ENCODE measurements around the gene P2RX6.

DNA sequence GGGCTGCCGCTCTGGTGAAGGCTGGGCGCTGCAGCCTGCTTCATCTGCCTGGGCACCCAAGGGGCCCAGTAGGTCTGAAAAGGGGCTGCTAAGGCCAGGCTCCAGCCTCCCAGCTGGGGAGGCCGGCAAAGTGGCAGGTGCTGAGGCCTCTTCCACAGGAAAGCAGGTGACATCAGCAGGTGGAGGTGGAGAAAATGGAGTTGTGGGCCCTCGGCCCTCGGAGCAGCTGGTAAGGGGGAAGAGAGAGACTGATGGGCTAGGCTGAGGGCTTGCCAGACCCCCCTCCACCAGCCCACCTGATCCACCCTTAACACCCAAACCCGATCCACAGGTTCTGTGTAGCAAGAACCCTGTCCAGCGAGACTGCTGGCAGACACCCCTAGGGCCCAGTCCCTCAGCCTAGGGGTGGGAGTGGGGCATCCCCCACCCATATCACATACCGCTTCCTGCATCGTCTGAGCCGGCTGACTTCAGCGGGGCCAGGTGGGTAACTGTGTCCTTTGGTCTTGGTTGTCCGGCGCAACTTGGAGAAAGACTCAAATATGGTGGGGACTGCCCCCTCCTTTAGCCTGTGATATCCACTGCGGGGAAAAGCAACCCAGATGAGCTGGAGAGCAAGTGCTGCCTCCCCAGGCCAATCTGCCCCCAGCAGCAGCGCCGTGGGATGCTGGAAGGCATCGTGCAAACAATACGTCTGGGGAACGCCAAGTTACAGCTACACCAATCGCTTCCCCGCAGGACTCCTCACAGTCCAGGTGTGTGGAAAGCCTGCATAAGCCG lies 14.6 kb upstream of the P2RX6 start:
- TF ChIP-seq, protein P1, sequence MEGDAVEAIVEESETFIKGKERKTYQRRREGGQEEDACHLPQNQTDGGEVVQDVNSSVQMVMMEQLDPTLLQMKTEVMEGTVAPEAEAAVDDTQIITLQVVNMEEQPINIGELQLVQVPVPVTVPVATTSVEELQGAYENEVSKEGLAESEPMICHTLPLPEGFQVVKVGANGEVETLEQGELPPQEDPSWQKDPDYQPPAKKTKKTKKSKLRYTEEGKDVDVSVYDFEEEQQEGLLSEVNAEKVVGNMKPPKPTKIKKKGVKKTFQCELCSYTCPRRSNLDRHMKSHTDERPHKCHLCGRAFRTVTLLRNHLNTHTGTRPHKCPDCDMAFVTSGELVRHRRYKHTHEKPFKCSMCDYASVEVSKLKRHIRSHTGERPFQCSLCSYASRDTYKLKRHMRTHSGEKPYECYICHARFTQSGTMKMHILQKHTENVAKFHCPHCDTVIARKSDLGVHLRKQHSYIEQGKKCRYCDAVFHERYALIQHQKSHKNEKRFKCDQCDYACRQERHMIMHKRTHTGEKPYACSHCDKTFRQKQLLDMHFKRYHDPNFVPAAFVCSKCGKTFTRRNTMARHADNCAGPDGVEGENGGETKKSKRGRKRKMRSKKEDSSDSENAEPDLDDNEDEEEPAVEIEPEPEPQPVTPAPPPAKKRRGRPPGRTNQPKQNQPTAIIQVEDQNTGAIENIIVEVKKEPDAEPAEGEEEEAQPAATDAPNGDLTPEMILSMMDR (IDR thresholded peaks at IDR 0.05): no peak
- no peak for TF ChIP-seq POLR2AphosphoS5 (IDR thresholded peaks at IDR 0.05)
